ENCODE results near the gene MFN2.

Gene MFN2

GRCh38 chr1:12052997-12053686 is 72.9 kb downstream of the MFN2 start:
- no peak for DNase-seq

- no peak for DNase-seq
Observed at GRCh38 chr1:12053752-12054548, 73.7 kb downstream of the MFN2 start.

GRCh38 chr1:12055259-12055658 is 75.0 kb downstream of the MFN2 start:
- no peak for DNase-seq

- no peak for DNase-seq
Observed at GRCh38 chr1:12056331-12056841, 76.1 kb downstream of the MFN2 start.

GRCh38 chr1:12057382-12057781 is 77.1 kb downstream of the MFN2 start:
- no peak for DNase-seq

- DNase-seq: no peak
Observed at GRCh38 chr1:12057940-12058687, 77.9 kb downstream of the MFN2 start.

GRCh38 chr1:12059226-12059625 is 79.0 kb downstream of the MFN2 start:
- DNase-seq: no peak

- DNase-seq: no peak
Observed at GRCh38 chr1:12059722-12060464, 79.6 kb downstream of the MFN2 start.

GRCh38 chr1:12060500-12060899 is 80.3 kb downstream of the MFN2 start:
- DNase-seq: no peak
